ENCODE data around the gene KIF21A. TPM values are rescaled to one million over a fixed set of nuclear protein-coding genes. Genes with fewer than 3 reads are reported as not detected.

Gene KIF21A
- total and polyA plus RNA-seq, 2 donors (not counting 3 experiments of a cell fraction or from before 2014, with no cell fraction given), result 1.8 to 10.1 TPM

GRCh38 chr12:39441963-39442830 lies 723 bp downstream of the KIF21A start:
- intact Hi-C loops (cut with micrococcal nuclease) (loop anchor here (2.0 to 5.0 kb wide), 4 partner anchors 65 to 535 kb away; partner anchors contain the start of genes ABCD2 and CPNE8), dilution Hi-C loops (cut with MboI; ENCODE audit: extremely low pct_ligation_motif_present, low sequenced_read_pairs) (no loop called here)
- ChIA-PET POLR2A (no interaction called here), CTCF (interaction anchor here (1.4 to 1.5 kb wide), 2 partner anchors 13 to 50 kb away, joined by 3 to 6 read pairs; no protein-coding TSS in a partner anchor)
- peak overlapping the region; percentile 83 for H3K9ac ChIP-seq (replicated peaks; ENCODE audit: extremely low read depth, insufficient read depth, low read length)
- no peaks in the 10 kb centered on the region for H4K20me1 ChIP-seq (replicated peaks; ENCODE audit: control insufficient read depth, extremely low read depth, insufficient read depth, low read length)
- FAIRE-seq, result peak; percentile 37
- peak overlapping the region; percentile 98 for H2AFZ ChIP-seq (ENCODE audit: low read depth, low read length)
- H3K4me2 ChIP-seq (ENCODE audit: insufficient read depth, low read length), result peak overlapping the region; percentile 98
- peaks cover 12% of the 10 kb centered on the region for H3K4me1 ChIP-seq (ENCODE audit: control insufficient read depth, extremely low read depth, insufficient read depth, low read length)
- no peaks in the 10 kb centered on the region for H3K9me3 ChIP-seq (replicated peaks; ENCODE audit: control insufficient read depth, insufficient read depth, low read length)
- peaks cover 9% of the 10 kb centered on the region for H3K79me2 ChIP-seq (ENCODE audit: control insufficient read depth, insufficient read depth, low read length)
- H3K27ac ChIP-seq (ENCODE audit: insufficient read depth, low read depth, low read length), result peak overlapping the region; percentile 71
- TF ChIP-seq POLR2A (IDR thresholded peaks at IDR 0.05; ENCODE audit: low read depth, low read length), result no peak
- TF ChIP-seq CTCF (IDR thresholded peaks at IDR 0.05; ENCODE audit: extremely low read depth in 1 of 2, insufficient read depth in 1 of 2, low read depth in 1 of 2, low read length in 2 of 2), result no peak
- no peak for TF ChIP-seq EZH2 (IDR thresholded peaks at IDR 0.05; ENCODE audit: borderline replicate concordance, low read depth, low read length, severe bottlenecking)
- TF ChIP-seq POLR2AphosphoS5 (IDR thresholded peaks at IDR 0.05; ENCODE audit: insufficient read depth, low read depth, low read length), result no peak
- no peak for TF ChIP-seq JUN (IDR thresholded peaks at IDR 0.05; ENCODE audit: borderline replicate concordance, insufficient read depth, insufficient read length, low read depth)
- no peak for TF ChIP-seq FOS (IDR thresholded peaks at IDR 0.05; ENCODE audit: borderline replicate concordance, insufficient read depth, low read length)
- no peak for TF ChIP-seq GATA2 (IDR thresholded peaks at IDR 0.05; ENCODE audit: insufficient read depth, insufficient read length, low read depth, low read length)
- peak overlapping the region; percentile 78 to 87 (median 84) for H3K4me3 ChIP-seq (replicated peaks in 1 of 3; ENCODE audit: insufficient read depth in 1 of 3, low read depth in 1 of 3, low read length in 3 of 3)
- H3K9me1 ChIP-seq (replicated peaks; ENCODE audit: control insufficient read depth, extremely low read depth, insufficient read depth, low read length), result no peaks in the 10 kb centered on the region
- no peaks in the 10 kb centered on the region for H3K27me3 ChIP-seq (ENCODE audit: control insufficient read depth in 2 of 2, insufficient read depth in 2 of 2, low read length in 2 of 2)
- H3K36me3 ChIP-seq (ENCODE audit: control insufficient read depth in 2 of 2, extremely low read depth in 1 of 2, insufficient read depth in 2 of 2, low read length in 2 of 2), result no peaks in the 10 kb centered on the region
- BruUV-seq (replicated peaks), result TSS peak; percentile 29
- DNase-seq (ENCODE audit: low read depth, low spot score), result peak; percentile 46

All from endothelial cell of umbilical vein (primary cell).